Fibroblast of lung (primary cell): ENCODE measurements around the gene ANAPC16. TPM values are rescaled to one million over a fixed set of nuclear protein-coding genes. Genes with fewer than 3 reads are reported as not detected.

Source experiments
- DNase-seq, 2 donors: peaks; one replicate each; pipeline versions ENCODE4 v3.0.0 to v3.0.0-alpha.2; 2010; ENCODE audit warnings: low read depth in 2 of 2
- H2AFZ ChIP-seq: 2 replicates; pipeline ENCODE4 v1.5.1; 2012; ENCODE audit warnings: low read length, control low read depth, inconsistent platforms
- H3K27ac ChIP-seq: 2 replicates; pipeline ENCODE4 v1.5.1; 2011; ENCODE audit warnings: low read length, control low read depth; ENCODE audit not compliant: insufficient read depth
- H3K27me3 ChIP-seq: 2 replicates; pipeline ENCODE4 v1.5.1; 2011; ENCODE audit warnings: mild to moderate bottlenecking, low read length; ENCODE audit not compliant: control insufficient read depth, insufficient read depth
- H3K36me3 ChIP-seq: 2 replicates; pipeline ENCODE4 v1.5.1; 2011; ENCODE audit warnings: low read length; ENCODE audit not compliant: control insufficient read depth, insufficient read depth
- H3K4me1 ChIP-seq: 2 replicates; pipeline ENCODE4 v1.5.1; 2011; ENCODE audit warnings: low read length; ENCODE audit not compliant: control insufficient read depth, insufficient read depth; ENCODE audit errors: extremely low read depth
- H3K4me2 ChIP-seq: 2 replicates; pipeline ENCODE4 v1.5.1; 2011; ENCODE audit warnings: low read length, control low read depth; ENCODE audit not compliant: insufficient read depth; ENCODE audit errors: extremely low read depth
- H3K4me3 ChIP-seq, 4 experiments: fragments of 200-600 bp in 1 of 4; sonication (generic) in 1 of 4; replicated peaks in 1 of 4; 2 replicates each; pipeline ENCODE4 v1.5.1; 2011 to 2016; ENCODE audit warnings: low read length in 4 of 4, low read depth in 3 of 4, mild to moderate bottlenecking in 3 of 4, control low read depth in 2 of 4, inconsistent platforms in 1 of 4, mixed read lengths in 1 of 4; ENCODE audit not compliant: insufficient read depth in 1 of 4; ENCODE audit errors: control extremely low read depth in 1 of 4
- H3K79me2 ChIP-seq: 2 replicates; pipeline ENCODE4 v1.5.1; 2012; ENCODE audit warnings: mild to moderate bottlenecking, low read length, inconsistent platforms; ENCODE audit not compliant: control insufficient read depth, insufficient read depth
- H3K9ac ChIP-seq: 2 replicates; pipeline ENCODE4 v1.5.1; 2011; ENCODE audit warnings: mild to moderate bottlenecking, low read length, control low read depth; ENCODE audit not compliant: insufficient read depth
- H3K9me3 ChIP-seq: 2 replicates; pipeline ENCODE4 v1.5.1; 2012; ENCODE audit warnings: low read depth, low read length; ENCODE audit not compliant: control insufficient read depth, insufficient read depth
- H4K20me1 ChIP-seq: 2 replicates; pipeline ENCODE4 v1.5.1; 2011; ENCODE audit warnings: low read length; ENCODE audit not compliant: control insufficient read depth, insufficient read depth; ENCODE audit errors: extremely low read depth
- CTCF ChIP-seq, 2 donors: IDR thresholded peaks in 1 of 2; conservative IDR thresholded peaks in 1 of 2; 1 replicate in 1 of 2; 2 replicates in 1 of 2; pipeline ENCODE4 v1.5.1; 2011 to 2012; ENCODE audit warnings: low read length in 2 of 2, control low read depth in 1 of 2, inconsistent platforms in 1 of 2, low read depth in 1 of 2, mild to moderate bottlenecking in 1 of 2
- EZH2 ChIP-seq: IDR thresholded peaks from 2 replicates; pipeline ENCODE4 v1.5.1; 2012; ENCODE audit warnings: low read length, control low read depth, mild to moderate bottlenecking; ENCODE audit errors: missing control alignments
- polyA plus RNA-seq, 2 donors: library from polyadenylated mRNA; depleted of rRNA in 1 of 2; stranded (reverse) in 1 of 2; unstranded in 1 of 2; fragments of >200 nt; gene quantifications; 2 replicates each; pipeline ENCODE4 v1.2.1, GENCODE V29; 2011 to 2012; ENCODE audit warnings: missing spikeins in 1 of 2
- total RNA-seq: library from RNA; depleted of rRNA; stranded (reverse); fragments of >200 nt; gene quantifications from 2 replicates; pipeline ENCODE4 v1.2.1, GENCODE V29; 2014

The ANAPC16 gene
- total and polyA plus RNA-seq, 2 donors (not counting 1 experiment from before 2014, with no cell fraction given): 47.2 to 73.6 TPM

DNA sequence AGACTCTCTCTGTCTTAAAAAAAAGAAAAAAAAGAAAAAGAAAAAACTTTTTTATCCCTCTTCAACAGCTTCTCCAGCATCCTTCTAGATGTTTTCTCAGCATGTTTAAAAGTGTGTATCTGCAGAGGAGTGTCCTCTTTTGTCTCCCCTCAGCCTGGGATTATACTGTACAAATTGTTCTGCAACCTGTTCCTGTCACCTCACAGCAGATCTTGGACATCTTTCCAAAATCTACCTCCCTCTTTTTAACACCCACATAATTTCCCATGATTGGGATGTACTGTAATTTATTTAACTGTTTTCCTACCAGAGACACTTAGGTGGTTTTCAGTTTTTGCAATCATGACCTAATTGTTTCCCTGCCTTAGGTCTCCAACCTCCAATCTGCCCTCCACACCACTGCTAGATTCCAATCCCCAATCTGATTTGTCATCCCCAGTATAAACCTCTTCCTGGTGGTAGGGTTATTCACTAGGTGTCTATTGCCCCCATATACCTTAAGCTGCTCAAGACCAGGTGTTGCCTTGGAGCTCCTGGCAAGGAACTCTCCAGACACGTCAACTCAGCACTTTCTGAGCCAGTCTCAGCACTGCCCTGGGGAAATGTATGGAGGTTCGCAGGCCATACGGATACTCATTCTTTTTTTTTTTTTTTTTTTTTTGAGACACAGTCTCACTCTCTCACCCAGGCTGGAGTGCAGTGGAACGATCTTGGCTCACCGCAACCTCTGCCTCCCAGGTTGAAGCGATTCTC, 40.3 kb downstream of the ANAPC16 start:
- Histone ChIP-seq H3K36me3 (no peaks in the 10 kb centered on the region), H3K4me3 (no peak overlapping the region), H3K9me3 (no peaks in the 10 kb centered on the region), H3K9ac (no peak overlapping the region), H4K20me1 (no peaks in the 10 kb centered on the region), H3K4me1 (peaks cover 24% of the 10 kb centered on the region), H3K27me3 (no peaks in the 10 kb centered on the region), H3K4me2 (no peak overlapping the region), H2AFZ (no peak overlapping the region), H3K27ac (no peak overlapping the region), H3K79me2 (no peaks in the 10 kb centered on the region)
- DNase-seq: no peak
- TF ChIP-seq EZH2: no peak
- no peak for TF ChIP-seq CTCF (conservative IDR thresholded peaks at IDR 0.05 in 1 of 2, IDR thresholded peaks at IDR 0.05 in 1 of 2; ENCODE audit: low read depth in 1 of 2, low read length in 2 of 2)

GRCh38 chr10:72257051-72257892, 41.5 kb downstream of the ANAPC16 start:
- Histone ChIP-seq H3K9me3 (no peaks in the 10 kb centered on the region), H3K79me2 (no peaks in the 10 kb centered on the region), H3K36me3 (no peaks in the 10 kb centered on the region), H3K4me1 (peaks cover 29% of the 10 kb centered on the region), H3K4me3 (no peak overlapping the region), H4K20me1 (no peaks in the 10 kb centered on the region), H3K27ac (no peak overlapping the region), H2AFZ (no peak overlapping the region), H3K9ac (no peak overlapping the region), H3K4me2 (no peak overlapping the region), H3K27me3 (no peaks in the 10 kb centered on the region)
- peak in 1 of 2 donors; percentile 47 for DNase-seq
- TF ChIP-seq CTCF (conservative IDR thresholded peaks at IDR 0.05 in 1 of 2, IDR thresholded peaks at IDR 0.05 in 1 of 2; ENCODE audit: low read depth in 1 of 2, low read length in 2 of 2) (no peak), EZH2 (no peak)

DNA sequence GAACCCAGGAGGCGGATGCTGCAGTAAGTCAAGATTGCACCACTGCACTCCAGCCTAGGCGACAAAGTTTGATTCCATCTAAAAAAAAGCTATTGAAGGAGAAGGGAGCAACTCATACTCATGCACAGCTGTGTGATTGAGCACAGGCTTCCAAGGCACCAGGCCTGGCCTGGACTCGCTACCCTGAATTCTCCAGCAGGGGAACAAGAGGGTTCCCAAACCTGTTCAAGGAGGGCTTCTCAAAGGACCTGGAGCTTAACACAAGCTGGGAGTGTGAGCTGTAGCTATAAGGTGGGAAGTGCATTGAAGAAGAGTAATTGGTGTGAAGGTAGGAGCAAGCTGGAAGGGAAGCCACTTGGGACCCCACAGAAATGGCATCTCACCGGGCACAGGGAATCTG, 42.8 kb downstream of the ANAPC16 start:
- Histone ChIP-seq H3K4me1 (peaks cover 29% of the 10 kb centered on the region), H2AFZ (no peak overlapping the region), H3K4me3 (no peak overlapping the region), H3K27ac (no peak overlapping the region), H3K4me2 (no peak overlapping the region), H3K79me2 (no peaks in the 10 kb centered on the region), H4K20me1 (no peaks in the 10 kb centered on the region), H3K27me3 (no peaks in the 10 kb centered on the region), H3K9me3 (no peaks in the 10 kb centered on the region), H3K9ac (no peak overlapping the region), H3K36me3 (no peaks in the 10 kb centered on the region)
- no peak for TF ChIP-seq CTCF (conservative IDR thresholded peaks at IDR 0.05 in 1 of 2, IDR thresholded peaks at IDR 0.05 in 1 of 2; ENCODE audit: low read depth in 1 of 2, low read length in 2 of 2)
- no peak for TF ChIP-seq EZH2
- no peak for DNase-seq
